Measurements from ENCODE around the gene ERBB3.

GRCh38 chr12:56130876-56131275, 50.9 kb downstream of the ERBB3 start:
- TF ChIP-seq FOXM1 (IDR thresholded peaks at IDR 0.05; ENCODE audit: borderline replicate concordance) (no peak), SP1 (IDR thresholded peaks at IDR 0.05) (no peak), CTBP1 (IDR thresholded peaks at IDR 0.05; ENCODE audit: borderline replicate concordance) (no peak), BHLHE40 (IDR thresholded peaks at IDR 0.05; ENCODE audit: borderline replicate concordance) (no peak), ZNF384 (IDR thresholded peaks at IDR 0.05) (no peak), FOXA1 (IDR thresholded peaks at IDR 0.05) (no peak)

Measured in HEK293T (cell line).